Measurements from ENCODE around the gene EML6.

- no peak for TF ChIP-seq ZNF274 (IDR thresholded peaks at IDR 0.05; ENCODE audit: borderline replicate concordance, extremely low read depth, low read length)
- TF ChIP-seq HDAC2 (IDR thresholded peaks at IDR 0.05; ENCODE audit: borderline replicate concordance in 1 of 2, low read depth in 2 of 2, low read length in 2 of 2) = no peak
- TF ChIP-seq TAF1 (IDR thresholded peaks at IDR 0.05; ENCODE audit: low read depth, low read length) = no peak
- no peak for TF ChIP-seq EP300 (IDR thresholded peaks at IDR 0.05; ENCODE audit: borderline replicate concordance in 1 of 2, low read depth in 2 of 2, low read length in 2 of 2)
- no peak for TF ChIP-seq CTCF (IDR thresholded peaks at IDR 0.05; ENCODE audit: control extremely low read depth in 1 of 3, insufficient read depth in 1 of 3, low read depth in 1 of 3, low read length in 3 of 3)
- no peak for TF ChIP-seq JUN (IDR thresholded peaks at IDR 0.05; ENCODE audit: low read depth, low read length)
- TF ChIP-seq CREB1 (IDR thresholded peaks at IDR 0.05) = no peak
- TF ChIP-seq CHD7 (IDR thresholded peaks at IDR 0.05; ENCODE audit: insufficient replicate concordance, low read length) = no peak
- TF ChIP-seq TAF7 (optimal IDR thresholded peaks at IDR 0.05; ENCODE audit: borderline replicate concordance, low read depth, low read length) = no peak
- TF ChIP-seq EZH2 (IDR thresholded peaks at IDR 0.05; ENCODE audit: low read depth, low read length, severe bottlenecking) = no peak
- no peak for TF ChIP-seq CEBPB (IDR thresholded peaks at IDR 0.05; ENCODE audit: low read depth, low read length)
- no peak for TF ChIP-seq MAX (IDR thresholded peaks at IDR 0.05)
- no peak for TF ChIP-seq JUND (IDR thresholded peaks at IDR 0.05; ENCODE audit: low read length)
- no peak for TF ChIP-seq USF2 (IDR thresholded peaks at IDR 0.05; ENCODE audit: low read length)
Measured at GRCh38 chr2:54977149-54977548, 253.7 kb downstream of the EML6 start.
